ENCODE measurements around the gene KRTAP2-4. TPM values are rescaled to one million over a fixed set of nuclear protein-coding genes. Genes with fewer than 3 reads are reported as not detected.
"Not testable (repeated sequence)": the region's sequence is repeated elsewhere in the genome, so short reads cannot be mapped to it uniquely, and the experiment has no call there.

The KRTAP2-4 gene
- not detected for total RNA-seq

GRCh38 chr17:41065829-41066624 is at the start of gene KRTAP2-4:
Gene KRTAP2-4, minus strand, starts transcription at chr17:41065879. Its CDS starts 34 bp downstream, at chr17:41065845.
- Mint-ChIP-seq H3K36me3 (ENCODE audit: low read depth) (no peaks in the 10 kb centered on the region), H3K27me3 (peaks cover 11% of the 10 kb centered on the region), H3K4me3 (no peak within 1 kb of the TSS), H3K9me3 (no peaks in the 10 kb centered on the region), H3K4me1 (no peaks in the 10 kb centered on the region), H3K27ac (no peak within 1 kb of the TSS)
- POLR2A ChIA-PET = no interaction called here
- DNase-seq = no peak
- CTCF ChIA-PET = no interaction called here

GRCh38 chr17:41111151-41111885 is 45.6 kb upstream of the KRTAP2-4 start:
- ChIA-PET CTCF (interaction anchor here (0.7 kb wide), 1 partner anchor 212 kb away, joined by 3 read pairs; no protein-coding TSS in a partner anchor), POLR2A (no interaction called here)
- Mint-ChIP-seq H3K4me3 (no peak overlapping the region), H3K4me1 (no peaks in the 10 kb centered on the region), H3K9me3 (peaks cover 4% of the 10 kb centered on the region), H3K27me3 (peaks cover 18% of the 10 kb centered on the region), H3K36me3 (ENCODE audit: low read depth) (no peaks in the 10 kb centered on the region), H3K27ac (no peak overlapping the region)
- DNase-seq = no peak

GRCh38 chr17:41108728-41109386 is 43.2 kb upstream of the KRTAP2-4 start:
- CTCF ChIA-PET; H3K4me3 Mint-ChIP-seq; POLR2A ChIA-PET; H3K4me1 Mint-ChIP-seq; DNase-seq; H3K27ac Mint-ChIP-seq; H3K9me3 Mint-ChIP-seq; H3K36me3 Mint-ChIP-seq (ENCODE audit: low read depth): not testable (repeated sequence)
- H3K27me3 Mint-ChIP-seq = peaks cover 18% of the 10 kb centered on the region

GRCh38 chr17:41107941-41108450 is 42.3 kb upstream of the KRTAP2-4 start:
- H3K36me3 Mint-ChIP-seq (ENCODE audit: low read depth) = no peaks in the 10 kb centered on the region
- no peak overlapping the region for H3K27ac Mint-ChIP-seq
- H3K4me3 Mint-ChIP-seq = no peak overlapping the region
- no peaks in the 10 kb centered on the region for H3K4me1 Mint-ChIP-seq
- POLR2A ChIA-PET = no interaction called here
- CTCF ChIA-PET = no interaction called here
- H3K27me3 Mint-ChIP-seq = peaks cover 18% of the 10 kb centered on the region
- DNase-seq = no peak
- peaks cover 4% of the 10 kb centered on the region for H3K9me3 Mint-ChIP-seq

- CTCF ChIA-PET; DNase-seq; H3K27ac Mint-ChIP-seq; H3K9me3 Mint-ChIP-seq; POLR2A ChIA-PET; H3K36me3 Mint-ChIP-seq (ENCODE audit: low read depth); H3K4me1 Mint-ChIP-seq; H3K4me3 Mint-ChIP-seq: not testable (repeated sequence)
- H3K27me3 Mint-ChIP-seq = peaks cover 13% of the 10 kb centered on the region
Observed at GRCh38 chr17:41105347-41105746, 39.7 kb upstream of the KRTAP2-4 start, which contains the start of gene KRTAP4-9. Gene KRTAP4-9, plus strand, starts transcription at chr17:41105389. Its CDS starts 0 bp downstream, at chr17:41105389.

- CTCF ChIA-PET = interaction anchor here (0.6 kb wide), 1 partner anchor 393 kb away, joined by 4 read pairs; no protein-coding TSS in a partner anchor
- H3K4me3 Mint-ChIP-seq; H3K36me3 Mint-ChIP-seq (ENCODE audit: low read depth); H3K9me3 Mint-ChIP-seq; H3K4me1 Mint-ChIP-seq; POLR2A ChIA-PET; DNase-seq; H3K27ac Mint-ChIP-seq: not testable (repeated sequence)
- H3K27me3 Mint-ChIP-seq = peaks cover 18% of the 10 kb centered on the region
Observed at GRCh38 chr17:41104386-41105038, 38.8 kb upstream of the KRTAP2-4 start.

GRCh38 chr17:41103896-41104295 is 38.2 kb upstream of the KRTAP2-4 start:
- Mint-ChIP-seq H3K4me1 (no peaks in the 10 kb centered on the region), H3K9me3 (no peaks in the 10 kb centered on the region), H3K4me3 (no peak overlapping the region), H3K27ac (no peak overlapping the region), H3K27me3 (peaks cover 17% of the 10 kb centered on the region), H3K36me3 (ENCODE audit: low read depth) (no peaks in the 10 kb centered on the region)
- no peak for DNase-seq
- ChIA-PET POLR2A (no interaction called here), CTCF (interaction anchor here (0.6 kb wide), 1 partner anchor 393 kb away, joined by 4 read pairs; no protein-coding TSS in a partner anchor)

- no peak within 1 kb of the TSS for H3K27ac Mint-ChIP-seq
- CTCF ChIA-PET = no interaction called here
Observed at GRCh38 chr17:41101586-41102259, 36.0 kb upstream of the KRTAP2-4 start, which contains the start of gene KRTAP4-16. Gene KRTAP4-16, minus strand, starts transcription at chr17:41102209. Its CDS starts 0 bp downstream, at chr17:41102209.

GRCh38 chr17:41099682-41100480 is 34.2 kb upstream of the KRTAP2-4 start:
- H3K9me3 Mint-ChIP-seq; H3K4me3 Mint-ChIP-seq; H3K36me3 Mint-ChIP-seq (ENCODE audit: low read depth); DNase-seq; H3K27ac Mint-ChIP-seq; POLR2A ChIA-PET; CTCF ChIA-PET; H3K4me1 Mint-ChIP-seq: not testable (repeated sequence)
- H3K27me3 Mint-ChIP-seq = peaks cover 10% of the 10 kb centered on the region

More at GRCh38 chr17:41101586-41102259, 36.0 kb upstream of the KRTAP2-4 start, which contains the start of gene KRTAP4-16:
- peaks cover 15% of the 10 kb centered on the region for H3K27me3 Mint-ChIP-seq
- H3K4me1 Mint-ChIP-seq = no peaks in the 10 kb centered on the region
- no peak for DNase-seq
- H3K4me3 Mint-ChIP-seq = no peak within 1 kb of the TSS
- no peaks in the 10 kb centered on the region for H3K9me3 Mint-ChIP-seq
- POLR2A ChIA-PET = no interaction called here
- H3K36me3 Mint-ChIP-seq (ENCODE audit: low read depth) = no peaks in the 10 kb centered on the region

- CTCF ChIA-PET = no interaction called here
- no peaks in the 10 kb centered on the region for H3K4me1 Mint-ChIP-seq
- H3K27me3 Mint-ChIP-seq = peaks cover 10% of the 10 kb centered on the region
- no peak overlapping the region for H3K4me3 Mint-ChIP-seq
- no peak for DNase-seq
- POLR2A ChIA-PET = no interaction called here
- H3K27ac Mint-ChIP-seq = no peak overlapping the region
- H3K9me3 Mint-ChIP-seq = no peaks in the 10 kb centered on the region
- H3K36me3 Mint-ChIP-seq (ENCODE audit: low read depth) = no peaks in the 10 kb centered on the region
Observed at GRCh38 chr17:41098481-41098880, 32.8 kb upstream of the KRTAP2-4 start.

GRCh38 chr17:41098042-41098441 is 32.4 kb upstream of the KRTAP2-4 start, which contains the start of gene KRTAP4-8:
Gene KRTAP4-8, minus strand, starts transcription at chr17:41098142. Its CDS starts 58 bp downstream, at chr17:41098084.
- H3K27ac Mint-ChIP-seq = no peak within 1 kb of the TSS
- peaks cover 10% of the 10 kb centered on the region for H3K27me3 Mint-ChIP-seq
- H3K36me3 Mint-ChIP-seq (ENCODE audit: low read depth) = no peaks in the 10 kb centered on the region
- DNase-seq = no peak
- ChIA-PET POLR2A (no interaction called here), CTCF (no interaction called here)
- no peaks in the 10 kb centered on the region for H3K4me1 Mint-ChIP-seq
- H3K4me3 Mint-ChIP-seq = no peak within 1 kb of the TSS
- no peaks in the 10 kb centered on the region for H3K9me3 Mint-ChIP-seq
